Smooth muscle cell of the brain vasculature (primary cell): ENCODE data around the gene FEV.

Experiments used
- DNase-seq: peaks from one replicate; pipeline ENCODE4 v3.0.0-alpha.2; 2012; ENCODE audit warnings: low read depth, low spot score

The FEV gene

DNA sequence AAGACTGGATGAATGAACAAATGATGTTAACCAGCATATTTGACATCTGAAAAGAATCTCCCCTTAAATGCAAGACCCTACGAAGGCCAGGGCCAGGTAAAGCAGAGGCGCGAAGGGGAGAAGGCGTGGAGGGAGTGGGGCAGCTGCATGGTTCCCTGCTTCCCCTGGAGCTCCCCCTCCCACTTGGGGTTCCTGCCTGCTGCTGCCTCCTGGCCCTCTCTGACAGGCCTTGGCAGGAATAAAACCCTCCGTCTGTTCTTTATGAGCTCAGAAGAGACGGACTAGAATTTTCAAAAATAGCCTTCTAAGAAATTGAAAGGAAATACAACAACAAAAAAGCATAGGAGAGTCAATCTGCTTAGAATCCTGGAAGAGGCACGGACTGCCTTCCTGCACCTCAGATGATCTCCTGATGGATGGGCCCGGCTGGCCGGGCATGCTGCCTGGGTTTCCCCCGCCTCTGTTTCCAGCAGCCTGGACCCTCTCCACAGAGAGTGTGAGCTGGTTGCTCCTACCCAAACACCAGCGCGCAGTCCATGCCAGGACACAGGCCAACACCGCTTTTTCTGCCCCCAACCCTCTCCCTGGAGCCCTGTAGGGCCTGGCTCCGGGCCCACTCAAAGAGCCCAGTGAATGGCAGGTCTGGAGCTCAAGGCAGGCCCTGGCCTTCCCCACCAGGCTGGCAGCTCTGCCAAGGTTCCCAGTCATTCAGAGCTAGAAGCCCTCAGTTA lies 32.4 kb upstream of the FEV start:
- DNase-seq, result no peak

- DNase-seq, result no peak
These were observed 31.7 kb upstream of the FEV start for GRCh38 chr2:219016721-219017120.

DNA sequence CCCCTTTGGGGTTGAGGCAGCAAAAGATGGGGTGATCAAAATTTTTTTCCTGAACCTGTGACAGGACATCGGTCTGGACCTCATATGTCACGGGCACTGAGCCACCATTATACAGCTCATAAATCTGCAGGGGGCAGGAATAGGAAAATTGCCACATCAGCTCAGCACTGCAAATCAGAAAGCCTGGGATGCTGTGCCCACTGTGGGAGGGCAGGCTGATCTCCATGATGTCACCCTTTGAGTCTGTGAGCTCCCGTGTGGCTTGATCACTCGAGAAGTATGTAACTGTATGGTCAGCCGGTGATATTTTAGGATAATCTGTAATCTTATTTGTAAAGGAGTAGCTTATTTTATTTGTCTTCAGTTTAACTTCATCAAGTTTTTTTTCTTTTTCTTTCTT lies 25.9 kb upstream of the FEV start:
- no peak for DNase-seq

- DNase-seq, result no peak
These were observed 25.3 kb upstream of the FEV start for GRCh38 chr2:219010162-219010756.

DNA sequence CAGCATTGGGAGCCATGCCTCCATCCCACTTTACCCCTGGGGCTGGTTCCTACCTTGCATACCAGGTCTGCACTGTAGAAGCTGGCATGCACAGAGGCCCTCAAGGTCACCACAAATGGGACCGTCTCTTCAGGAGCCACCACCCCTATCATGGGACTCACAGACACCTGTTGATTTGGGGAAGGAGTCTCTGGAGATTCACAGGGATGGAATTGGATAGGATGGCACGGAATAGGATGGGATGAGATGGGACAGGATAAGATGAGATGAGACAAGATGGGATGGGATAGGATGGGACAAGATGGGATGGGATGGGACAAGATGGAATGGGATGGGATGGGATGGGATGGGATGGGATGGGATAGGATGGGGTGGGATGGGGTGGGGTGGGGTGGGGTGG lies 24.3 kb upstream of the FEV start:
- no peak for DNase-seq

DNA sequence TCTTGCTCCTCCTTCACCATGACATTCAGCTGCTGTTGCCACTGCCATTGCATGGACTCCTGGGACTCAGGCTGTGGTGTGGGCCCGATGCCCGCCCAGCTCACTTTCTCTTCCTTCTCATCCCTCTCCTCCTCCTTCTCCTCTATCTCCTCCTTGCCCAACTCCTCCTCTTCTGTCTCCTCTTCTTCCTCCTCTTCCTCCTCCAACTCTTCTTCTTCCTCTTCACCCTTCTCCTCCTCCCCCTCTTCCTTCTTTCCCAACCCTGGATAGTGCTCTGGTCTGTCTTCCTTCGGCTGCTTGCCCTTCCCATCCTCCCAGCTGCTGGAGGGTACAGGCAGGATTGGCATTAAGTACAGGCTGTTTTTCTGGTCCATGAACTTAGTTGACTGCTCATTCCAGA lies 19.0 kb upstream of the FEV start:
- no peak for DNase-seq

- no peak for DNase-seq
These were observed 18.3 kb upstream of the FEV start for GRCh38 chr2:219003267-219003634.

DNA sequence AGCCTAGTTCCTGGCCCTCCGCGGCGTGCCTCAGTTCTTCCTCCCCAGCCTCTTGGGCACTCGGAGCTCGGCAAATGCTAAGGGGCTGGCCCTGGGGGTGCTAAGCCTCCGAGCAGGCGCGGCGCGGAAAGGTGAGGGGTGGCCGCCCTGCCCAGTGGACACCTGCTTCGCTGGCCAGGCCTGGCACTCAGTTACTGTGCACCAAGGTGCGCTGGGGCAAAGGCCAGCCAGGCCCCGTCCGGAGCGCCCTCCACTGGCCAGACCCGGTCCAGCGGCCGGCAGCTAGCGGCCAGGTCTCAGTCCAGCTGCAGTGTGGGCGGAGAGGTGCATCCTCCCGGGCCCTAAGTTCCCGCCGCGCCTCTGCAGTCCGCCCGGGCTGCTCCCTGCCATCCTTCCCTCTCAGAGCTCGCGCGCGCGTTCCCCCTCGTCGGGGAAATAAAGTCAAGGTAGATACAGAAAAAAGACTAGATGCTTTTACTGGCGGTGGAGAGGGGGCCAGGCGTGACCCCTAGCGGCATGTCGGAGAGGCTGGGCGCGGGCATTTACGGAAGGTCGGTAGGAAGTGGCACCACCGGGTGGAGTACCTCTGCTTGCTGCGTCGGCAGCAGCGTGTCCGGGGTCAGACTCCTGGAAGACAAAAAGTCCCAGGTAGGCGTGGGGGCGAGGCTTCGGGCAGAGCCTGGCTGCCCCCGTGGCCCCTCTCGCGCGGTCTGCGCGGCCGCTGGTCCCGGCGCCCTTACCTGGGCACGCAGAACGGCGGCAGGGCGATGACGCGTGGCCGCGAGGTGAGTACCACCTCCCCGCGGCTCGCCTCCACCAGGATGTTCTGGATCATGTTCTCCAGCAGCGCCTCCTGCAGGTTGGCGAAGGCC lies 17.6 kb upstream of the FEV start:
- no peak for DNase-seq

DNA sequence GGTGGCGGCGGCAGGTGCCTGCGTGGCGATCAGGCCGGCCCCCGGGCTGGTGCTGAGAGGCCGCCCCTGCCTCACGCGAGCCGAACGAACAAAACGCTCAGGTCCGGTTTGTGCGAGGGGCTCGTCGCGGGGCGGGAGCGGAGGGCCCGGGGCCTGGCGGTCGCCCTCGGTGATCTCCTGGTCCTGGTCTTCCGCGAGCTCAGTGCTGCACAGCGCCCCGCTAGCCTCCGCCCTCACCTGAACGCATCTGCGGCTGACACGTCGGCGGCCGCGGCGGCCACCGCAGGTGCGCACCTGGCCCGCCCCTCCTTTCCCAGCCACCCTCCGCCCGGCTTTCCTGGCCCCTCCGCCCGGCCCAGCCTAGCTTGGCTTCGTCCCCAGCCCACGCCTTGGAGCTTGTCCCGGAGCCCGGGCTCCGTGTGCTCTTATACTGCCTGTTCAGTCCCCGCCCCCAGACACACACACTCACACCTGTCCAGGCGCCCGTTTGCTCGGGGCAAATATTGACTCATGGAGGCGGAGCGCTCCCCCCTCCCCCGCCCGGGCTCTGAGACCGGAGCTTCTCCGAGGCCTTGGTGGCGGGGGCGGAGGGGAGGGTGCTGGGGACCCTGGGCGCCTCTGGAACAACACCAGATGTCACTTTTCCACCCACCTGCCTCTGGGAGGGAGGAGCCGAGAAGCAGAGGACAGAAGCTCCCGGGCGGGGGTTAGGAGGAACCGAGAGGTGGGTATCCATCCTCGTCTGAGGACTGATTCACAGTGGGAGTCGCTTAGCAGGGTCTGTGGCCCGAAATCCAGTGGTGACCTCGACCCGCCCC lies 16.8 kb upstream of the FEV start:
- DNase-seq, result no peak

GRCh38 chr2:219001100-219001576 lies 16.2 kb upstream of the FEV start:
- DNase-seq, result no peak

GRCh38 chr2:219000569-219000960 lies 15.6 kb upstream of the FEV start:
- no peak for DNase-seq

DNA sequence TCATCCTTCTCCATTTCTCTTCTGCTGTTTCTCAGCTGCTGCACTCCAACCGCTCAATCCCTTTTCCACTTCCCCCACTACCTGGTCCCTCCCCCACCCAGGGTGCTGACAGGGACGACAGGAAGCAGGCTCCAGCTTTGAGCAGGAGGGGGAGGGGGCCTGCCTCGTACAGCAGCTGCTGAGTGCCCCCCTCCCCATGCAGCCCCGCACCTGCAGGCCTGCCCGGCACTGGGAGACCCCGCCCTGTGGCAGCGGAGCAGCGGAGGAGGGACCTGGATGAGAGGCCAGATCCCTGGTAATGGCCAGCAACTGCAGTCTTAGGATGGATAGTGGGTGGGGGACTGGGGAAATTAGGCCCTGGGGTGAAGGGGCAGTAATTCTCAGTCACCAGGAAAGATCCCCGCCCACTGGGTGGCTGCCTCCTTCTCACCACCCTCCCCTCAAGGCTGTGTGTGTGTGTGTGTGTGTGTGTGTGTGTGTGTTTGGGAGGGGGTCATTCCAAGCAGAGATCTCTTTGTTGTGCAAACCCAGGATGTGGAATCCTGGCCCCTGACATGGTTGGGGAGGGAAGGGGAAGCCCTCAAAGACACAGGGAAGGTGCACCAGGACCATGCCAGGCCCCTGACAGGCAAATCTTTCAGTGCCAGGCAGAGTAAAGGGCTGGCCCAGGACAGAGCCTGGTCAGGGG lies 15.0 kb upstream of the FEV start:
- no peak for DNase-seq

DNA sequence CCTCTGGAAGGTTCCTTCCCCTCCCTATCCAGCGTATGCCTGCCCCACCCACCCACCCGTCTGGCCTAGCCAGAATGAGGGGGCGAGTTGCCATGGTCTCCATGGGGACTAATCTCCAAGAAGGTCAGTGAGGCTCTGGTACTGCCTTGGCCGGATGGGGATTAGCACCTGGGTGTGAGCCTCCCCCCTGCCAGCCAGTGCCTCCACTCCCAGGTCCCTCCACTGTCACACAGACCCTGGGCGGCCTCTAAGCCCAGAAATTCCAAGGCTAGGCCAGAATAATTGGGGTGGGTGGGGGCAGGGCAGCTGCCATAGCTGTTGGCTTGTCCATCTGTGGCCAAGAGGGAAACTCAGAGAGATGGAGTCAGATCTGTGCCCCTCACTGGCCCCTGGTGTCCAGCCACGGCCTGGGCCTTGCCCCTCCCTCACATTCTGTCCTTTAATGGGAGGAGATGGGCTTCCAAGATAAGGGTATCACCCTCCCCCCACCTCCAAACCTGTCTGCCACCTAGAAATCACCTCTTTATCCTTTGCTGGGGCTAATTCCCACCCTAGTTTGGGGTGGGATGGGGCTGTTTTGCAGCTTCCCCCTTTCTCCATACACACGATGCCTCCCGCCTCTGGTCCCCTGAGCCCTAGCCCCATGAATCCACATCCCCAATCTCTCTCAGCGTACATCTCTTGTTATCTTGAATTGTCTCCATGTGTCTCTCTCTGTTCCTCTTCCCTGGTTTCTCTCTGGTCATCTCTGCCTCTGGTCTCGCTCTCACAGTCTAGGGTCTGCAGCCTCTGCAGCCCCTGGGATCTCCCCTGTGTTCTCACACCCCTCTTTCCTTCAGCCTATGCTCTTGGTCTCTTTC lies 14.3 kb upstream of the FEV start:
- DNase-seq, result no peak

DNA sequence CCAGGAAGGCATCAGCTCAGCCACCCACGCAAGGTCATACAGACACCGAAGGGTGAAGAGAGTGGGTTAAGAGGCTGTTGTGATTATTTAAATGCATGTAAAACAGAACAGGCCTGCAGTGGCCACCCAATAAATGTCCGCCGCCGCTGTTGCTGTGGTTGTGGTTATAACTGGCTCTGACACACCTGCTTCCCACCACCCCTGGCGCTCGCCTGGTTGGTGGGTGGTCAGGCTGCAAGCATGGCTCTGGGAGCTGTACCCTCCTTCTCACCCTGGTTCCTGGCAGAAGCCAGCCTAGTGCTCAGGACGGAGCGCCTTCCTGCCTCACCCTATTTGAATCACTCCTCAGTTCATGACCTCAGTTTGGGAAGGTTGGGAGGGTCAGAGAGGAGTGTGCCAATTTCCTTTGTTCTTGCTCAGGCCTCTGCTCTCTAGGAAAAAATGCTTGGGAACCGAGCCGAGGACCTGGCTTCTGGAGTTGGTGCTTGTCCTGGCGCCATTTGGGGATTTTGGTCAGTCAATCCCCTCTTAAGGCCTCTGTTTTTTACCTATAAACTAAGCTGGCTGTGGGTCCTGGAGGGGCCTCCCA lies 13.5 kb upstream of the FEV start:
- DNase-seq, result no peak

DNA sequence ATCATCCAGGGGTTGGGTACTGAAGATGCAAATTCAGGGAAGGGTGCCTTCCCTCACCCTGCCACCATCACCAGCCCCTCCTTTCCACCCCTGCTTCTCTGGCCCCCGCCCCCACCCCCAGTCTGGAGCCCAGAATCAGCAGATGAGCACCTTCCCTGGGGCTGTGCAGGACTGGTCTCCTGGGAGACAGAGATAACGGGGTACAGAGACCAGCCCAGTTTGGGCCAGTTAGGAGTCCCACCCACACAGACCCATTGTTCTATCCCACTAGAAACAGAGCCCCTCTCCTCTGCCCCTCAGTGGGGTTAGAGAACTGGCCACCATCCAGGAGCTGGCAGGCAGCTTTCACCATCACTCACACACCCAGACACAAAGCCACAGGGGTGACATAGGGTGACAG lies 12.7 kb upstream of the FEV start:
- DNase-seq, result no peak

GRCh38 chr2:218996937-218997336 lies 12.0 kb upstream of the FEV start:
- no peak for DNase-seq

DNA sequence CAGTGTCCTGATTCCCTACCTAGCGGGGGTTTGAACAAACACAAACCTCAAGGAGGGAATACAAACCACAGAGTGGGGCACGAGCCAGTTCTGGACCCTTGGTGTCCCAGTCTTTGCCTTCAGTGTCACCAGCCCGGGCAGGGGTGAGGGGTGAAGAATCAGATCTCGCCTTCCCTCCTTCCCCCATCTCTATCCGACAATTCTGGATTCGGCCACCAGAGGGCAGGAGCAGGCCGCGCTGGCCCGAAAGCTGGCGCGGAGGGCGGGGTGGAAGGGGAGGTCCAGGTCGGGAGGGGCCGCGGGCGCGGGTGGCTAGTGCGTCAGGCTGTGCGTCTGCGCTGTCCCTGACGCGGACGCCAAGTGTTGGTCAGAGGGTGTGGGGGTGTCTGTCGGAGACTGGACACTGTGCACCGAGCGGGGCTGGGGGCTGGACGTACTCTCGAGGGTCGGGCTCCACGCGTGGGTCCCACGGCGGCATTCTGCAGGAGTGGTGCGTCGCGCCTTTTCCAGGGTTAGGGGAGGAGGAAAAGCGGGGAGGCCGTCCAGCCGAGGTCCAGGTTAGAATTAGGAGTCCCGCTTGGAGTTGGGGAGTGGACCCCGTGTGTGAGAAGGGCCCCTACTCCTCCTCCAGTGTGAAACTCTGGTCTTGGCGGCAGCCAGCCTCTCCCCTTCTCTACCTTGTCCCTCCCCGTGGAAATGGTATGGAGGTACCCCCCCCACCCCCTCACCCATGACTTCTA lies 11.2 kb upstream of the FEV start:
- peak; percentile 2 for DNase-seq

DNA sequence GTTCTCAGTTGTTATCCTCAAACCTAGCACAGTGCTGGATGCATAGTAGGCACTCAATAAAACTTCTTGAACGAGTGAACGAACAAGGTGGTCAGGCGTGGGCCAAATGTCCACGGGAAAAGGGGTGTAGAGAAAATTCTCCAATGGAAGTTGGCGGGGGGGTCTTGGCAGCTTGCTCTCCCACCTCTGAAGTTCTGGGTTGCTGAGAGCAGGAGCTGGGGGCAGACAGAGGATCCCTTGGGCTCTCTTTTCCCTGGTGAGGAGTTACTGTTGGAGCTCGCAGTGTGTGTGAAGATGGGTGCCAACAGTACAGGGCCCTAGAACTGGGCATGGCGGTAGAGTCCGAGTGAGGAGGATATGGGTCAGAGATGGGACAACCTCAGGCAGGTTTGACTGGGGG lies 10.6 kb upstream of the FEV start:
- DNase-seq, result no peak
